Erythroblast (primary cell): ENCODE results near the gene REEP6.

Experiments used
- GATA1 ChIP-seq: IDR thresholded peaks from 2 replicates; pipeline ENCODE4 v1.6.1; 2011; ENCODE audit warnings: low read depth, mild to moderate bottlenecking, control low read depth, low read length, moderate library complexity
- POLR2A ChIP-seq: IDR thresholded peaks from 2 replicates; pipeline ENCODE4 v1.6.1; 2011; ENCODE audit warnings: mild to moderate bottlenecking, low read length

- TF ChIP-seq POLR2A (no peak), GATA1 (no peak)
Observed at GRCh38 chr19:1491849-1492170, 829 bp downstream of the REEP6 start.
